CD4-positive, CD25-positive, alpha-beta regulatory T cell (primary cell): ENCODE results near the gene PGM1. TPM values are rescaled to one million over a fixed set of nuclear protein-coding genes. Genes with fewer than 3 reads are reported as not detected.

ENCODE experiments used
- ATAC-seq, 2 donors: fragments of 150-1000 bp; cut with Tn5 transposase; one replicate each; pipeline ENCODE4 v1.10.0; 2021; ENCODE audit warnings: low read depth in 2 of 2, moderate number of reproducible peaks in 2 of 2, moderate library complexity in 1 of 2
- DNase-seq, 3 donors: peaks; one replicate each; pipeline versions ENCODE4 v3.0.0 to v3.0.0-alpha.2; 2012 to 2022; ENCODE audit warnings: mixed read lengths in 1 of 3
- H3K27ac ChIP-seq: one replicate; pipeline ENCODE4 v1.7.0; 2013; ENCODE audit warnings: mild to moderate bottlenecking, low read length; ENCODE audit not compliant: insufficient read depth, poor library complexity, severe bottlenecking
- H3K27me3 ChIP-seq: one replicate; pipeline ENCODE4 v1.7.0; 2013; ENCODE audit warnings: low read length; ENCODE audit not compliant: control insufficient read depth, insufficient read depth
- H3K36me3 ChIP-seq: one replicate; pipeline ENCODE4 v1.7.0; 2013; ENCODE audit warnings: mild to moderate bottlenecking, low read length, moderate library complexity; ENCODE audit not compliant: control insufficient read depth, insufficient read depth
- H3K4me1 ChIP-seq: 2 replicates; pipeline ENCODE4 v1.7.0; 2013; ENCODE audit warnings: mild to moderate bottlenecking, low read length; ENCODE audit not compliant: insufficient read depth, control insufficient read depth, poor library complexity, severe bottlenecking
- H3K4me3 ChIP-seq: one replicate; pipeline ENCODE4 v1.7.0; 2013; ENCODE audit warnings: low read depth, mild to moderate bottlenecking, low read length, moderate library complexity
- H3K9me3 ChIP-seq, 2 experiments: 1 replicate in 1 of 2; 2 replicates in 1 of 2; pipeline ENCODE4 v1.7.0; 2013; ENCODE audit warnings: low read length in 2 of 2, mild to moderate bottlenecking in 1 of 2, moderate library complexity in 1 of 2; ENCODE audit not compliant: control insufficient read depth in 2 of 2
- H3K27ac Mint-ChIP-seq, 3 donors: one replicate each; pipeline ENCODE4 v1.8.0; 2020 to 2022; ENCODE audit warnings: mild to moderate bottlenecking in 3 of 3, mixed read lengths in 3 of 3, moderate library complexity in 2 of 3
- H3K27me3 Mint-ChIP-seq: one replicate; pipeline ENCODE4 v1.8.0; 2022; ENCODE audit warnings: mild to moderate bottlenecking, mixed read lengths
- H3K36me3 Mint-ChIP-seq: one replicate; pipeline ENCODE4 v1.8.0; 2020; ENCODE audit warnings: mixed read lengths
- H3K4me1 Mint-ChIP-seq, 4 donors: one replicate each; pipeline ENCODE4 v1.8.0; 2020 to 2022; ENCODE audit warnings: mixed read lengths in 4 of 4, mild to moderate bottlenecking in 1 of 4
- H3K4me3 Mint-ChIP-seq, 4 donors: one replicate each; pipeline ENCODE4 v1.8.0; 2020 to 2022; ENCODE audit warnings: mild to moderate bottlenecking in 4 of 4, mixed read lengths in 4 of 4, moderate library complexity in 3 of 4
- H3K9me3 Mint-ChIP-seq, 7 donors: one replicate each; pipeline ENCODE4 v1.8.0; 2020 to 2022; ENCODE audit warnings: mixed read lengths in 7 of 7, mild to moderate bottlenecking in 3 of 7, moderate library complexity in 2 of 7
- polyA plus RNA-seq, 4 donors: library from polyadenylated mRNA; unstranded; fragments of 300-500 nt; fragmentation: Illumina TruSeq; gene quantifications; one replicate each; pipeline ENCODE4 v1.2.3, GENCODE V29; 2021
- total RNA-seq: library from RNA; stranded (reverse); gene quantifications from one replicate; pipeline ENCODE4 v1.2.3, GENCODE V29; 2022

The PGM1 gene
- total and polyA plus RNA-seq, 5 donors from 2014 or later = 12.6 to 35.4 (median 26.4) TPM

- ATAC-seq (no peak), DNase-seq (no peak)
- Histone ChIP-seq H3K27ac (no peak overlapping the region), H3K4me3 (no peak overlapping the region), H3K27me3 (peaks cover 2% of the 10 kb centered on the region), H3K36me3 (no peaks in the 10 kb centered on the region), H3K4me1 (no peaks in the 10 kb centered on the region), H3K9me3 (no peaks in the 10 kb centered on the region)
- Mint-ChIP-seq H3K9me3 (no peaks in the 10 kb centered on the region), H3K4me1 (peaks cover 0 to 6% (median 0%) of the 10 kb centered on the region in 4 donors), H3K36me3 (no peaks in the 10 kb centered on the region), H3K27me3 (peaks cover 14% of the 10 kb centered on the region), H3K4me3 (no peak overlapping the region), H3K27ac (no peak overlapping the region)
Measured at GRCh38 chr1:63705078-63705477, 111.9 kb downstream of the PGM1 start.

- Histone ChIP-seq H3K27me3 (peaks cover 2% of the 10 kb centered on the region), H3K36me3 (no peaks in the 10 kb centered on the region), H3K4me3 (no peak overlapping the region), H3K27ac (no peak overlapping the region), H3K4me1 (no peaks in the 10 kb centered on the region), H3K9me3 (no peaks in the 10 kb centered on the region)
- Mint-ChIP-seq H3K36me3 (no peaks in the 10 kb centered on the region), H3K27ac (no peak overlapping the region), H3K4me3 (no peak overlapping the region), H3K4me1 (no peaks in the 10 kb centered on the region), H3K9me3 (no peaks in the 10 kb centered on the region), H3K27me3 (peaks cover 19% of the 10 kb centered on the region)
- DNase-seq = no peak
- ATAC-seq = no peak
Measured at GRCh38 chr1:63709267-63709828, 116.1 kb downstream of the PGM1 start.

Other genes starting within 250 kb of the PGM1 start
- gene ALG6, start 225.8 kb upstream of the PGM1 start, total RNA-seq = 20.0 TPM
- gene ALG6, start 225.8 kb upstream of the PGM1 start, polyA plus RNA-seq = 10 to 100 TPM; 21.1 to 26.7 (median 21.9) TPM
- 11.3 TPM for gene ITGB3BP, start 70.2 kb upstream of the PGM1 start, total RNA-seq
- 10 to 100 TPM; 19.1 to 29.9 (median 24.3) TPM for gene ITGB3BP, start 70.2 kb upstream of the PGM1 start, polyA plus RNA-seq
- gene EFCAB7, start 69.9 kb upstream of the PGM1 start, total RNA-seq = 13.1 TPM
- 1 to 10 TPM; 2.9 to 7.1 (median 4.1) TPM for gene EFCAB7, start 69.9 kb upstream of the PGM1 start, polyA plus RNA-seq
- not detected for gene ROR1, start 180.6 kb downstream of the PGM1 start, total RNA-seq
- gene ROR1, start 180.6 kb downstream of the PGM1 start, polyA plus RNA-seq = not detected